ENCODE data around the gene PCDHGA10.

DNA sequence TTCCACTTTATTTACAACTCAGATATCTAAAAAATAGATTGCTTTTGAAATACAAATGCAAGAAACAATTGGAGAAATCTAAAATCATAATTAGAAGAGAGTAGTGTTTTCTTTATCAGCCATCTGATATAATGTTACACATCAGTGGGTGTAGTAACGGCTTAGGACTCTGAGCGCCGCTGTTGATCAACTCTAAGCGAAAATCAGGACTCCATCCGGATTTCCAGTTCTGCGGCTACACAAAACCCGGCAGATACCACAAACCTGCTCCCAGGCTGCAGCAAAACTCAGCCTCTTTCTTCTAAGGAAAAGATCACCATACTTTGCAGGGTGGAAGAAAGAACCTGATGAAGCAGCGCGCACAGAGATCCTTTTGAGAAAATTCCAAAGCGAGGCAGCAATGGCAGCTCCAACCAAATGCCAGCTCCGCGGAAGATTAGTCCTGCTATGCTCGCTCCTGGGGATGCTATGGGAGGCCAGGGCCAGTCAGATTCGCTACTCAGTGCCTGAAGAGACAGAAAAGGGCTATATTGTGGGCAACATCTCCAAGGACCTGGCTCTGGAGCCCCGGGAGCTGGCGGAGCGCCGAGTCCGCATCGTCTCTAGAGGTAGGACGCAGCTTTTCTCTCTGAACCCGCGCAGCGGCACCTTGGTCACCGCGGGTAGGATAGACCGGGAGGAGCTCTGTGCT, 10.1 kb upstream of the PCDHGA10 start, which contains the start of gene PCDHGA9:
- TF ChIP-seq, protein P1, sequence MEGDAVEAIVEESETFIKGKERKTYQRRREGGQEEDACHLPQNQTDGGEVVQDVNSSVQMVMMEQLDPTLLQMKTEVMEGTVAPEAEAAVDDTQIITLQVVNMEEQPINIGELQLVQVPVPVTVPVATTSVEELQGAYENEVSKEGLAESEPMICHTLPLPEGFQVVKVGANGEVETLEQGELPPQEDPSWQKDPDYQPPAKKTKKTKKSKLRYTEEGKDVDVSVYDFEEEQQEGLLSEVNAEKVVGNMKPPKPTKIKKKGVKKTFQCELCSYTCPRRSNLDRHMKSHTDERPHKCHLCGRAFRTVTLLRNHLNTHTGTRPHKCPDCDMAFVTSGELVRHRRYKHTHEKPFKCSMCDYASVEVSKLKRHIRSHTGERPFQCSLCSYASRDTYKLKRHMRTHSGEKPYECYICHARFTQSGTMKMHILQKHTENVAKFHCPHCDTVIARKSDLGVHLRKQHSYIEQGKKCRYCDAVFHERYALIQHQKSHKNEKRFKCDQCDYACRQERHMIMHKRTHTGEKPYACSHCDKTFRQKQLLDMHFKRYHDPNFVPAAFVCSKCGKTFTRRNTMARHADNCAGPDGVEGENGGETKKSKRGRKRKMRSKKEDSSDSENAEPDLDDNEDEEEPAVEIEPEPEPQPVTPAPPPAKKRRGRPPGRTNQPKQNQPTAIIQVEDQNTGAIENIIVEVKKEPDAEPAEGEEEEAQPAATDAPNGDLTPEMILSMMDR (IDR thresholded peaks at IDR 0.05) = peak in 3 of 7 experiments; percentile 24 to 32 (median 26)
- no peak for TF ChIP-seq POLR2A (IDR thresholded peaks at IDR 0.05)
